ENCODE measurements around the gene MRPS26. TPM values are rescaled to one million over a fixed set of nuclear protein-coding genes. Genes with fewer than 3 reads are reported as not detected.
"Not testable (repeated sequence)": the region's sequence is repeated elsewhere in the genome, so short reads cannot be mapped to it uniquely, and the experiment has no call there.

MRPS26 gene
- total RNA-seq, 1 experiment from 2014 or later: 182 TPM

- H3K79me2 ChIP-seq (ENCODE audit: low read length): no peaks in the 10 kb centered on the region
- H3F3A ChIP-seq (ENCODE audit: low read length, unreplicated experiment): no peaks in the 10 kb centered on the region
- ATAC-seq (no peak), DNase-seq (no peak)
- no peak overlapping the region for H3K9ac ChIP-seq (ENCODE audit: low read length)
- peaks cover 28% of the 10 kb centered on the region; the same call in 1 of the 2 replicates for H3K36me3 ChIP-seq (ENCODE audit: low read depth, low read length)
- H4K20me1 ChIP-seq (ENCODE audit: low read length): no peaks in the 10 kb centered on the region
- no peaks in the 10 kb centered on the region for H3K4me1 ChIP-seq (ENCODE audit: insufficient read depth, low read length)
- no peaks in the 10 kb centered on the region for H3K27me3 ChIP-seq (ENCODE audit: low read length)
- H3K4me2 ChIP-seq (ENCODE audit: low read length): no peak overlapping the region
- H3K9me2 ChIP-seq (replicated peaks; ENCODE audit: low read length): no peaks in the 10 kb centered on the region
- H3K27ac ChIP-seq (ENCODE audit: low read length): no peak overlapping the region
- no peaks in the 10 kb centered on the region for H3K9me3 ChIP-seq (ENCODE audit: low read length)
- TF ChIP-seq CTCF (conservative IDR thresholded peaks at IDR 0.05; ENCODE audit: low read depth, low read length) (no peak), EZH2phosphoT487 (IDR thresholded peaks at IDR 0.05; ENCODE audit: borderline replicate concordance, low read length) (no peak), EZH2 (IDR thresholded peaks at IDR 0.05; ENCODE audit: low read length, unreplicated experiment) (no peak)
- intact Hi-C loops (cut with micrococcal nuclease): no loop called here
- ChIA-PET CTCF (no interaction called here), POLR2A (ENCODE audit: unreplicated experiment) (no interaction called here)
- H2AFZ ChIP-seq (ENCODE audit: low read length): no peak overlapping the region
- H3K4me3 ChIP-seq (ENCODE audit: low read length): no peak overlapping the region
- BruUV-seq (replicated peaks): no TSS peak
These were observed 24.5 kb upstream of the MRPS26 start for GRCh38 chr20:3021327-3021726.

- no peaks in the 10 kb centered on the region for H3K9me3 ChIP-seq (ENCODE audit: low read length)
- H3K4me1 ChIP-seq (ENCODE audit: insufficient read depth, low read length): no peaks in the 10 kb centered on the region
- no peaks in the 10 kb centered on the region for H3K27me3 ChIP-seq (ENCODE audit: low read length)
- no peaks in the 10 kb centered on the region for H3K9me2 ChIP-seq (replicated peaks; ENCODE audit: low read length)
- POLR2A ChIA-PET (ENCODE audit: unreplicated experiment): no interaction called here
- no peak overlapping the region for H2AFZ ChIP-seq (ENCODE audit: low read length)
- intact Hi-C loops (cut with micrococcal nuclease): no loop called here
- peaks cover 32% of the 10 kb centered on the region for H3K36me3 ChIP-seq (ENCODE audit: low read depth, low read length)
- H3K9ac ChIP-seq (ENCODE audit: low read length): no peak overlapping the region
- no peak for DNase-seq
- CTCF ChIA-PET: no interaction called here
- H3K4me3 ChIP-seq (ENCODE audit: low read length): no peak overlapping the region
- no peaks in the 10 kb centered on the region for H4K20me1 ChIP-seq (ENCODE audit: low read length)
- BruUV-seq (replicated peaks): no TSS peak
- no peaks in the 10 kb centered on the region for H3F3A ChIP-seq (ENCODE audit: low read length, unreplicated experiment)
- TF ChIP-seq EZH2 (IDR thresholded peaks at IDR 0.05; ENCODE audit: low read length, unreplicated experiment): no peak
- no peak for TF ChIP-seq CTCF (conservative IDR thresholded peaks at IDR 0.05; ENCODE audit: low read depth, low read length)
- TF ChIP-seq EZH2phosphoT487 (IDR thresholded peaks at IDR 0.05; ENCODE audit: borderline replicate concordance, low read length): no peak
- ATAC-seq: no peak
- H3K79me2 ChIP-seq (ENCODE audit: low read length): no peaks in the 10 kb centered on the region
- no peak overlapping the region for H3K4me2 ChIP-seq (ENCODE audit: low read length)
- H3K27ac ChIP-seq (ENCODE audit: low read length): no peak overlapping the region
These were observed 24.1 kb upstream of the MRPS26 start for GRCh38 chr20:3021777-3022176.

- H4K20me1 ChIP-seq (ENCODE audit: low read length); H3K9me3 ChIP-seq (ENCODE audit: low read length); CTCF ChIA-PET; intact Hi-C loops (cut with micrococcal nuclease); H3K4me3 ChIP-seq (ENCODE audit: low read length); H2AFZ ChIP-seq (ENCODE audit: low read length); H3K9me2 ChIP-seq (replicated peaks; ENCODE audit: low read length); DNase-seq; H3K4me1 ChIP-seq (ENCODE audit: insufficient read depth, low read length); POLR2A ChIA-PET (ENCODE audit: unreplicated experiment); H3K79me2 ChIP-seq (ENCODE audit: low read length); H3K27me3 ChIP-seq (ENCODE audit: low read length); H3K9ac ChIP-seq (ENCODE audit: low read length); H3F3A ChIP-seq (ENCODE audit: low read length, unreplicated experiment); BruUV-seq (replicated peaks); ATAC-seq; H3K27ac ChIP-seq (ENCODE audit: low read length); H3K4me2 ChIP-seq (ENCODE audit: low read length): not testable (repeated sequence)
- peaks cover 24% of the 10 kb centered on the region for H3K36me3 ChIP-seq (ENCODE audit: low read depth, low read length)
These were observed 23.0 kb upstream of the MRPS26 start for GRCh38 chr20:3022559-3023490.

All from PC-3 (cell line).